Ishikawa (cell line): ENCODE data around the gene RNH1.

Source experiments
- CEBPB ChIP-seq: IDR thresholded peaks from 2 replicates; pipeline ENCODE4 v1.6.1; 2012
- EP300 ChIP-seq: IDR thresholded peaks from 2 replicates; pipeline ENCODE4 v1.6.1; 2012; ENCODE audit warnings: borderline replicate concordance
- NFIC ChIP-seq: IDR thresholded peaks from 2 replicates; pipeline ENCODE4 v1.6.1; 2012
- RAD21 ChIP-seq: IDR thresholded peaks from 2 replicates; pipeline ENCODE4 v1.6.1; 2012; ENCODE audit warnings: low read depth
- TAF1 ChIP-seq: IDR thresholded peaks from 2 replicates; pipeline ENCODE4 v1.6.1; 2012; ENCODE audit warnings: low read depth, mild to moderate bottlenecking
- YY1 ChIP-seq: IDR thresholded peaks from 2 replicates; pipeline ENCODE4 v1.6.1; 2012; ENCODE audit warnings: low read depth
- TF ChIP-seq, protein P1 (sequence below): IDR thresholded peaks from 2 replicates; pipeline ENCODE4 v1.6.1; 2012; ENCODE audit warnings: low read depth, mild to moderate bottlenecking
- TF ChIP-seq, protein P2 (sequence below): IDR thresholded peaks from 2 replicates; pipeline ENCODE4 v1.6.1; 2012

DNA sequence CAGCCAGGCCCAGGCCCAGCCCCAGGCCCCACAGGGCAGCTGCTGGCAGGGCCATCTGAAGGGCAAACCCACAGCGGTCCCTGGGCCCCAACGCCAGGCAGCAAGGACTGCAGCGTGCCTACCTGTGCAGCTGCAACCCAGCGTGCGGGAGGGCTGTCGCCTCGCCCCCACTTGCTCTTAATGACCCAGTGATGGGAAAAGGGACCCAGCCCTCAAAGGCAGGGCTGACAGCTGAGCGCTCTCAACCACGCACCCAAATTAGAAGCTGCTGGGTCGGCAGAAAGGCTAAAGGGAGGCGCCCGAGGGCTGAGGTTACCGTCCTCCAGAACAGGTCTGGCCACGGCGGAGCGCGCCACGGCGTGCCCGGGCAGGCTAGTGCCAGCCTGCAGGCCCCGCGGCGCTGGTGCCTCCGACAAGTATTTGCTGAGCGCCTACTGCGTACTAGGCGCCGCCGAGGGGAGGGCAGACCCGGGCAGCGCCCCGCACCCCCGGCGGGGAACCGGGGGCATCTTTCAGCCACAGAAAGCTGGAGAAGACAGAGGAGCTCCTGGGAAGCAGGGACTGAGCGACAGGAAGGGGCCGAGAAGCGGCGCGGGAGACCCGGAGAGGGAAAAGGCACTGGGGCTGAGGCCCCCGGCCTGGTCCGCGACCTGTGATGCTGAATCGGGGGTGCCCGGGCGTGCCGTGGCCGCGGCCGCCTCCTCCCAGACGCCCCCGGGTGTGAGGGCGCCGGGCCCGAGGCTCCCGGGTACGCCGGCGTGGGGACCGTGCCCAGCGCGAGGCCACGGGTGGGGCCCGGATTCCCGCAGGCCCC, 27.6 kb upstream of the RNH1 start:
- TF ChIP-seq, protein P1, sequence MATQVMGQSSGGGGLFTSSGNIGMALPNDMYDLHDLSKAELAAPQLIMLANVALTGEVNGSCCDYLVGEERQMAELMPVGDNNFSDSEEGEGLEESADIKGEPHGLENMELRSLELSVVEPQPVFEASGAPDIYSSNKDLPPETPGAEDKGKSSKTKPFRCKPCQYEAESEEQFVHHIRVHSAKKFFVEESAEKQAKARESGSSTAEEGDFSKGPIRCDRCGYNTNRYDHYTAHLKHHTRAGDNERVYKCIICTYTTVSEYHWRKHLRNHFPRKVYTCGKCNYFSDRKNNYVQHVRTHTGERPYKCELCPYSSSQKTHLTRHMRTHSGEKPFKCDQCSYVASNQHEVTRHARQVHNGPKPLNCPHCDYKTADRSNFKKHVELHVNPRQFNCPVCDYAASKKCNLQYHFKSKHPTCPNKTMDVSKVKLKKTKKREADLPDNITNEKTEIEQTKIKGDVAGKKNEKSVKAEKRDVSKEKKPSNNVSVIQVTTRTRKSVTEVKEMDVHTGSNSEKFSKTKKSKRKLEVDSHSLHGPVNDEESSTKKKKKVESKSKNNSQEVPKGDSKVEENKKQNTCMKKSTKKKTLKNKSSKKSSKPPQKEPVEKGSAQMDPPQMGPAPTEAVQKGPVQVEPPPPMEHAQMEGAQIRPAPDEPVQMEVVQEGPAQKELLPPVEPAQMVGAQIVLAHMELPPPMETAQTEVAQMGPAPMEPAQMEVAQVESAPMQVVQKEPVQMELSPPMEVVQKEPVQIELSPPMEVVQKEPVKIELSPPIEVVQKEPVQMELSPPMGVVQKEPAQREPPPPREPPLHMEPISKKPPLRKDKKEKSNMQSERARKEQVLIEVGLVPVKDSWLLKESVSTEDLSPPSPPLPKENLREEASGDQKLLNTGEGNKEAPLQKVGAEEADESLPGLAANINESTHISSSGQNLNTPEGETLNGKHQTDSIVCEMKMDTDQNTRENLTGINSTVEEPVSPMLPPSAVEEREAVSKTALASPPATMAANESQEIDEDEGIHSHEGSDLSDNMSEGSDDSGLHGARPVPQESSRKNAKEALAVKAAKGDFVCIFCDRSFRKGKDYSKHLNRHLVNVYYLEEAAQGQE, result no peak
- TF ChIP-seq EP300, result no peak
- no peak for TF ChIP-seq CEBPB
- no peak for TF ChIP-seq RAD21
- no peak for TF ChIP-seq YY1
- TF ChIP-seq TAF1, result no peak
- TF ChIP-seq, protein P2, sequence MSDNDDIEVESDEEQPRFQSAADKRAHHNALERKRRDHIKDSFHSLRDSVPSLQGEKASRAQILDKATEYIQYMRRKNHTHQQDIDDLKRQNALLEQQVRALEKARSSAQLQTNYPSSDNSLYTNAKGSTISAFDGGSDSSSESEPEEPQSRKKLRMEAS, result peak; percentile 28; the same call in 1 of the 2 replicates
- TF ChIP-seq NFIC, result no peak
